Measurements from ENCODE around the gene SHB.

- TF ChIP-seq CTCF (IDR thresholded peaks at IDR 0.05), result no peak
- no peak for TF ChIP-seq POLR2A (IDR thresholded peaks at IDR 0.05)
Observed at GRCh38 chr9:37975639-37976038, 93.4 kb downstream of the SHB start.

All from lower leg skin (tissue), 3 donors.